B cell (primary cell): Measurements from ENCODE around the gene DPPA2.

Experiments
- CTCF ChIP-seq: fragments of 200-600 bp; IDR thresholded peaks from one replicate; pipeline ENCODE4 v1.8.0; 2022; ENCODE audit warnings: antibody characterized with exemption, mild to moderate bottlenecking
- EZH2 ChIP-seq: IDR thresholded peaks from 2 replicates; pipeline ENCODE4 v1.6.1; 2012; ENCODE audit warnings: borderline replicate concordance, low read depth, mild to moderate bottlenecking, moderate library complexity, low read length; ENCODE audit not compliant: insufficient read depth, poor library complexity, severe bottlenecking

DNA sequence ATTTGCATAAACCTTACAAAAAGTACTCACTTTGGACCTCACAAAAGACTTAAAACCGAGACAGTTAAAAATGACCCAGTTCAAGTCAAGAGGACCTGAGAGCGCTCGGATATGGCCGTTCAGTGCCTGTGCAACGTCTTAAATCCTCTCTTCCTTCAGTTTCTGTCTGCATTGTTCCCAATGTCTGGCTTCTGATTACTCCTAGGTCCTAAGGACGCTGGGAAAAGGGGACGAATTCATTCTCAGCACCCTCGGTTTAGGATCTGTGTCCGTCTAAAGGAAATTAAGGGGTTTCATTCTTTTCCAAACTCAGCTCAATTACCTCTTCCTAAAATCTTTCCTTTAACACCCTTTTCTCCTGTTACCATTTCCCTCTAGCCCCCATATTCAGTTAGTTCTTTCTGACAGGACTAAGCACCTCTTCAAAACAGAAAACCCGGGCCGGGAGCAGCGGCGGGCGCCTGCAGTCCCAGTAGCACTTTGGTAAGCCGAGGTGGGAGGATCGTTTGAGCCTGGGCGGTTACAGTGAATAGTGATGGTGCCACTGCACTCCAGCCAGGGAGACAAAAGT, 20.1 kb upstream of the DPPA2 start:
- no peak for TF ChIP-seq CTCF
- TF ChIP-seq EZH2, result no peak
